Stimulated activated naive CD4-positive, alpha-beta T cell treated with Interleukin-2 at 50 U/mL for 16 hours (primary cell): ENCODE results near the gene ST6GALNAC2.
"Not testable (repeated sequence)": the region's sequence is repeated elsewhere in the genome, so short reads cannot be mapped to it uniquely, and the experiment has no call there.

ENCODE experiments used
- DNase-seq: peaks from one replicate; lab custom pipeline; 2025; lab: John Stamatoyannopoulos, UW

The ST6GALNAC2 gene

GRCh38 chr17:76540381-76541300 is 45.0 kb downstream of the ST6GALNAC2 start:
- DNase-seq, result peak; percentile 13

GRCh38 chr17:76539631-76540271 is 45.9 kb downstream of the ST6GALNAC2 start, which contains the start of gene PRCD:
TSS of gene PRCD (plus strand) at chr17:76540044. CDS start at chr17:76540142, 98 bp downstream.
- DNase-seq, result no peak

GRCh38 chr17:76538941-76539570 is 46.6 kb downstream of the ST6GALNAC2 start:
- DNase-seq, result no peak

GRCh38 chr17:76538281-76538931 is 47.3 kb downstream of the ST6GALNAC2 start:
- DNase-seq, result no peak

GRCh38 chr17:76537578-76538280 is 47.9 kb downstream of the ST6GALNAC2 start, which contains the start of gene CYGB:
TSS of gene CYGB (minus strand) at chr17:76537709. CDS start at chr17:76537542, 167 bp downstream.
- no peak for DNase-seq

GRCh38 chr17:76537288-76537577 is 48.4 kb downstream of the ST6GALNAC2 start:
- DNase-seq, result no peak

- no peak for DNase-seq
Measured at GRCh38 chr17:76536511-76537287, 49.0 kb downstream of the ST6GALNAC2 start.

- no peak for DNase-seq
Measured at GRCh38 chr17:76535788-76536510, 49.7 kb downstream of the ST6GALNAC2 start.

- DNase-seq, result no peak
Measured at GRCh38 chr17:76534831-76535732, 50.6 kb downstream of the ST6GALNAC2 start.

- not testable (repeated sequence) for DNase-seq
Measured at GRCh38 chr17:76533640-76534359, 51.9 kb downstream of the ST6GALNAC2 start.

GRCh38 chr17:76532072-76532651 is 53.5 kb downstream of the ST6GALNAC2 start:
- no peak for DNase-seq

GRCh38 chr17:76531486-76532038 is 54.1 kb downstream of the ST6GALNAC2 start:
- DNase-seq, result no peak

- DNase-seq, result no peak
Measured at GRCh38 chr17:76530811-76531485, 54.7 kb downstream of the ST6GALNAC2 start.

- no peak for DNase-seq
Measured at GRCh38 chr17:76530095-76530723, 55.5 kb downstream of the ST6GALNAC2 start.

GRCh38 chr17:76529224-76530094 is 56.2 kb downstream of the ST6GALNAC2 start:
- DNase-seq, result no peak
